ENCODE data around the gene C1QL4. TPM values are rescaled to one million over a fixed set of nuclear protein-coding genes. Genes with fewer than 3 reads are reported as not detected.

C1QL4 gene
- total RNA-seq, 1 experiment from 2014 or later, result 3.6 TPM

GRCh38 chr12:49352351-49352750 lies 15.4 kb upstream of the C1QL4 start:
- no peak for DNase-seq
- intact Hi-C loops (cut with micrococcal nuclease; ENCODE audit: unreplicated experiment), result no loop called here
- Histone ChIP-seq H3K4me3 (ENCODE audit: low read depth, low read length) (no peak overlapping the region), H3K36me3 (ENCODE audit: control insufficient read depth, insufficient read depth, low read length) (peaks cover 4% of the 10 kb centered on the region), H3K9me3 (no peaks in the 10 kb centered on the region), H3K27me3 (replicated peaks; ENCODE audit: control insufficient read depth, insufficient read depth, low read length) (no peaks in the 10 kb centered on the region), H3K4me1 (peaks cover 13% of the 10 kb centered on the region)
- H3K9me3 Mint-ChIP-seq (ENCODE audit: unreplicated experiment), result no peaks in the 10 kb centered on the region
- no TSS peak for BruUV-seq (replicated peaks)
- no peak for TF ChIP-seq CTCF (IDR thresholded peaks at IDR 0.05; ENCODE audit: insufficient read depth in 1 of 2, low read depth in 1 of 2, low read length in 1 of 2, severe bottlenecking in 1 of 2, unreplicated experiment in 1 of 2)
- H3K27ac Mint-ChIP-seq (ENCODE audit: unreplicated experiment), result no peak overlapping the region
- peaks cover 14% of the 10 kb centered on the region for H3K4me1 Mint-ChIP-seq (ENCODE audit: low read depth, unreplicated experiment)
- no peak overlapping the region for H3K4me3 Mint-ChIP-seq (ENCODE audit: unreplicated experiment)
- ChIA-PET CTCF (interaction anchor here (1.1 kb wide), 1 partner anchor 21 kb away, joined by 5 read pairs; no protein-coding TSS in a partner anchor), POLR2A (interaction anchor here (1.1 kb wide), 1 partner anchor 15 kb away, joined by 3 read pairs; the partner anchor contains the start of gene SPATS2)
- no peaks in the 10 kb centered on the region for H3K27me3 Mint-ChIP-seq (ENCODE audit: insufficient read depth, unreplicated experiment)
- H3K36me3 Mint-ChIP-seq (ENCODE audit: insufficient read depth, unreplicated experiment), result peaks cover 16% of the 10 kb centered on the region

- Mint-ChIP-seq H3K27ac (ENCODE audit: unreplicated experiment) (no peak overlapping the region), H3K9me3 (ENCODE audit: unreplicated experiment) (no peaks in the 10 kb centered on the region), H3K4me1 (ENCODE audit: low read depth, unreplicated experiment) (peaks cover 14% of the 10 kb centered on the region), H3K36me3 (ENCODE audit: insufficient read depth, unreplicated experiment) (peaks cover 24% of the 10 kb centered on the region), H3K4me3 (ENCODE audit: unreplicated experiment) (peak overlapping the region; percentile 90), H3K27me3 (ENCODE audit: insufficient read depth, unreplicated experiment) (no peaks in the 10 kb centered on the region)
- no peaks in the 10 kb centered on the region for H3K9me3 ChIP-seq
- H3K4me3 ChIP-seq (ENCODE audit: low read depth, low read length), result no peak overlapping the region
- CTCF ChIA-PET, result interaction anchor here (0.6 to 2.6 kb wide), 5 partner anchors 10 to 165 kb away, joined by 3 to 15 read pairs (median 3); partner anchors contain the start of gene TROAP
- DNase-seq, result no peak
- H3K4me1 ChIP-seq, result peaks cover 16% of the 10 kb centered on the region
- intact Hi-C loops (cut with micrococcal nuclease; ENCODE audit: unreplicated experiment), result no loop called here
- no TSS peak for BruUV-seq (replicated peaks)
- TF ChIP-seq CTCF (IDR thresholded peaks at IDR 0.05; ENCODE audit: insufficient read depth in 1 of 2, low read depth in 1 of 2, low read length in 1 of 2, severe bottlenecking in 1 of 2, unreplicated experiment in 1 of 2), result no peak
- POLR2A ChIA-PET, result no interaction called here
- H3K27me3 ChIP-seq (replicated peaks; ENCODE audit: control insufficient read depth, insufficient read depth, low read length), result no peaks in the 10 kb centered on the region
- peaks cover 4% of the 10 kb centered on the region for H3K36me3 ChIP-seq (ENCODE audit: control insufficient read depth, insufficient read depth, low read length)
Observed at GRCh38 chr12:49349266-49349665, 12.3 kb upstream of the C1QL4 start.

GRCh38 chr12:49348781-49349180 lies 11.8 kb upstream of the C1QL4 start:
- Mint-ChIP-seq H3K4me1 (ENCODE audit: low read depth, unreplicated experiment) (peaks cover 14% of the 10 kb centered on the region), H3K27me3 (ENCODE audit: insufficient read depth, unreplicated experiment) (no peaks in the 10 kb centered on the region), H3K27ac (ENCODE audit: unreplicated experiment) (peak overlapping the region; percentile 98), H3K36me3 (ENCODE audit: insufficient read depth, unreplicated experiment) (peaks cover 24% of the 10 kb centered on the region), H3K4me3 (ENCODE audit: unreplicated experiment) (peak overlapping the region; percentile 90), H3K9me3 (ENCODE audit: unreplicated experiment) (no peaks in the 10 kb centered on the region)
- peaks cover 4% of the 10 kb centered on the region for H3K36me3 ChIP-seq (ENCODE audit: control insufficient read depth, insufficient read depth, low read length)
- ChIA-PET POLR2A (no interaction called here), CTCF (interaction anchor here (0.6 to 3.5 kb wide), 7 partner anchors 10 to 165 kb away, joined by 3 to 68 read pairs (median 4); partner anchors contain the start of gene TROAP)
- H3K4me1 ChIP-seq, result peaks cover 16% of the 10 kb centered on the region
- DNase-seq, result no peak
- peak overlapping the region; percentile 43 for H3K4me3 ChIP-seq (ENCODE audit: low read depth, low read length)
- TF ChIP-seq CTCF (IDR thresholded peaks at IDR 0.05; ENCODE audit: insufficient read depth in 1 of 2, low read depth in 1 of 2, low read length in 1 of 2, severe bottlenecking in 1 of 2, unreplicated experiment in 1 of 2), result no peak
- no peaks in the 10 kb centered on the region for H3K27me3 ChIP-seq (replicated peaks; ENCODE audit: control insufficient read depth, insufficient read depth, low read length)
- no peaks in the 10 kb centered on the region for H3K9me3 ChIP-seq
- no TSS peak for BruUV-seq (replicated peaks)
- intact Hi-C loops (cut with micrococcal nuclease; ENCODE audit: unreplicated experiment), result no loop called here
